Measurements from ENCODE around the gene SLIT3.

Gene SLIT3

DNA sequence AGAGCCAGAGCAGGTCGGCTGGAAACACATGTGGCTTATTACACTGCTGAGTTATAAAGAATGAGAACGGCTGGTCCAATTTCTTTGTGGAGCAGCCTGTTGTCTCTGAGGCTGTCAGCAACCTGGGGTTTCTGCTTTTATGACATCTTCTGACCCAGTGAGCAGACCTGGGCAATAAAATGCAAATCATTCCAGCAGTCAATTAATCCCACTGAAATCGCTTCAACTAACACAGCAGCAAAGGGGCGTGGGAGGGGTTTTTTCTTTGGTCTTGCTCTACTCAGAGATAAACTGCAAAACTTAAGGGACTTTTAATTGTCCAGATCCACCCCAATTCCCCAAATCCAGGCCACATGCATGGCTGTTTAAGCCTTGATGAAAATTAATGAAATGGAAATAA lies 215.7 kb downstream of the SLIT3 start:
- no peak overlapping the region for H3K4me2 ChIP-seq (ENCODE audit: low read length)
- no peaks in the 10 kb centered on the region for H3K36me3 ChIP-seq (ENCODE audit: control insufficient read depth, low read length)
- H3K9me3 ChIP-seq (ENCODE audit: control insufficient read depth, insufficient read depth, low read length): no peaks in the 10 kb centered on the region
- H4K20me1 ChIP-seq (ENCODE audit: control insufficient read depth, insufficient read depth, low read depth, low read length): no peaks in the 10 kb centered on the region
- H3F3A ChIP-seq (ENCODE audit: control insufficient read depth, insufficient read depth): no peaks in the 10 kb centered on the region
- no peaks in the 10 kb centered on the region for H3K27me3 ChIP-seq (ENCODE audit: control insufficient read depth, low read length)
- no peaks in the 10 kb centered on the region for H3K9me2 ChIP-seq (replicated peaks; ENCODE audit: control insufficient read depth, low read length)
- H3K4me1 ChIP-seq (ENCODE audit: control insufficient read depth, low read length): no peaks in the 10 kb centered on the region
- no peak overlapping the region for H3K27ac ChIP-seq (ENCODE audit: low read depth, low read length)
- no peak overlapping the region for H3K4me3 ChIP-seq (ENCODE audit: low read length)
- TF ChIP-seq EZH2phosphoT487 (IDR thresholded peaks at IDR 0.05; ENCODE audit: borderline replicate concordance, low read length): no peak
- TF ChIP-seq, protein P1, sequence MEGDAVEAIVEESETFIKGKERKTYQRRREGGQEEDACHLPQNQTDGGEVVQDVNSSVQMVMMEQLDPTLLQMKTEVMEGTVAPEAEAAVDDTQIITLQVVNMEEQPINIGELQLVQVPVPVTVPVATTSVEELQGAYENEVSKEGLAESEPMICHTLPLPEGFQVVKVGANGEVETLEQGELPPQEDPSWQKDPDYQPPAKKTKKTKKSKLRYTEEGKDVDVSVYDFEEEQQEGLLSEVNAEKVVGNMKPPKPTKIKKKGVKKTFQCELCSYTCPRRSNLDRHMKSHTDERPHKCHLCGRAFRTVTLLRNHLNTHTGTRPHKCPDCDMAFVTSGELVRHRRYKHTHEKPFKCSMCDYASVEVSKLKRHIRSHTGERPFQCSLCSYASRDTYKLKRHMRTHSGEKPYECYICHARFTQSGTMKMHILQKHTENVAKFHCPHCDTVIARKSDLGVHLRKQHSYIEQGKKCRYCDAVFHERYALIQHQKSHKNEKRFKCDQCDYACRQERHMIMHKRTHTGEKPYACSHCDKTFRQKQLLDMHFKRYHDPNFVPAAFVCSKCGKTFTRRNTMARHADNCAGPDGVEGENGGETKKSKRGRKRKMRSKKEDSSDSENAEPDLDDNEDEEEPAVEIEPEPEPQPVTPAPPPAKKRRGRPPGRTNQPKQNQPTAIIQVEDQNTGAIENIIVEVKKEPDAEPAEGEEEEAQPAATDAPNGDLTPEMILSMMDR (IDR thresholded peaks at IDR 0.05; ENCODE audit: low read depth, low read length, poor library complexity, severe bottlenecking): no peak
- no peaks in the 10 kb centered on the region for H3K79me2 ChIP-seq (ENCODE audit: control insufficient read depth, low read length)

DNA sequence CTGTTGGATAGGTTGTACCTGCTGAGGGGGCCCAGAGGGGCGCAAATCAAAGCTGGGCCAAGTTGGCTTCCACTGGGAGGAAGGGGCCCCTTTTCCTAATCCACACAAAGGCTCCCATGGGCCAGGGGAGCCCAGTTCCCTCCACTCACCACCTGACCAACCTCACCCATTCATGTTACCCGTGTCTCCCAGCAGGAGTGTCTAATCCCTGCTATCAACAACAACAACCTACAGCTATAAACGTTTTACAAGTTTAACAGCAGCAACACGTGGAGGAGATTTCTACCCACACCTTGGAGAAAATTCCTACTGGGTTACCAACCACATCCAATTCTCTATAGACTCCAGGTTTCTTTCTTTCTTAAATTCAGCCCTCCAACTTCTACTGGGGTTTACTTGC lies 216.2 kb downstream of the SLIT3 start:
- H3K27me3 ChIP-seq (ENCODE audit: control insufficient read depth, low read length): no peaks in the 10 kb centered on the region
- no peaks in the 10 kb centered on the region for H3K79me2 ChIP-seq (ENCODE audit: control insufficient read depth, low read length)
- H3K27ac ChIP-seq (ENCODE audit: low read depth, low read length): no peak overlapping the region
- H3K9me2 ChIP-seq (replicated peaks; ENCODE audit: control insufficient read depth, low read length): no peaks in the 10 kb centered on the region
- H3K4me3 ChIP-seq (ENCODE audit: low read length): no peak overlapping the region
- no peak overlapping the region for H3K4me2 ChIP-seq (ENCODE audit: low read length)
- H3K9me3 ChIP-seq (ENCODE audit: control insufficient read depth, insufficient read depth, low read length): no peaks in the 10 kb centered on the region
- H3F3A ChIP-seq (ENCODE audit: control insufficient read depth, insufficient read depth): no peaks in the 10 kb centered on the region
- H3K36me3 ChIP-seq (ENCODE audit: control insufficient read depth, low read length): no peaks in the 10 kb centered on the region
- H4K20me1 ChIP-seq (ENCODE audit: control insufficient read depth, insufficient read depth, low read depth, low read length): no peaks in the 10 kb centered on the region
- TF ChIP-seq EZH2phosphoT487 (IDR thresholded peaks at IDR 0.05; ENCODE audit: borderline replicate concordance, low read length): no peak
- TF ChIP-seq, protein P1 (IDR thresholded peaks at IDR 0.05; ENCODE audit: low read depth, low read length, poor library complexity, severe bottlenecking): no peak
- H3K4me1 ChIP-seq (ENCODE audit: control insufficient read depth, low read length): no peaks in the 10 kb centered on the region

DNA sequence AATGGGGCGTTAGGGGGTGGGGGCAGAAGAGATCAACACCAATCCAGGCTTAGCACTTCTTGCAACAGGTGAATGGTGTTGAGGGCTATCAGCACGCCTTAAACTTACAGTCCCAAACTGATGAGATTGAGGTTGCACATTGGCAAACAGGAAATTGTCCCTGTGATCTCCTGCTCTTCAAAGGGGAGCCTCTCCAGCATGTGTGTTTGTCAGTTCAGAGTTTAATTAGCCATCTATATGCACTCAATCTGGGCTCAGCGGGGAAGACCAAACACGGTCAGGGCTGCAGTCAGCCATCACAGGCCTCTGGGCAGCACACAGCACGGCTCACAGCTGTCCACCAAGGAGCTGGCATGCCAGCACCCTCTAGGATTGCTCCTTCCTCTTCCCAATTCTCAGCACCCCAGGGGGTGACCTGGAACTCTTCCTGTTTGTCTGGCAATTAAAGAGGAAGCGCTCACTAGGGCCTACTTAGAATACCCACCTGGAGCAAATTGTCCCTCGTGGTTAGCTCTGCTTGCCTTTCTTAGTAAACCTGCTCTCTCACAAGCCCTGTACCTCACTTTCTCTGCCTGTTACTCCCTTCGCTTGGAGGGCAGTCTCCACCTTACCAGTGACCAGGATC lies 217.4 kb downstream of the SLIT3 start:
- TF ChIP-seq, protein P1 (IDR thresholded peaks at IDR 0.05; ENCODE audit: low read depth, low read length, poor library complexity, severe bottlenecking): no peak
- TF ChIP-seq EZH2phosphoT487 (IDR thresholded peaks at IDR 0.05; ENCODE audit: borderline replicate concordance, low read length): no peak
- H3K4me2 ChIP-seq (ENCODE audit: low read length): no peak overlapping the region

More for the DNA sequence above, 217.4 kb downstream of the SLIT3 start:
- Histone ChIP-seq H3K79me2 (ENCODE audit: control insufficient read depth, low read length) (no peaks in the 10 kb centered on the region), H3K27me3 (ENCODE audit: control insufficient read depth, low read length) (no peaks in the 10 kb centered on the region), H3F3A (ENCODE audit: control insufficient read depth, insufficient read depth) (no peaks in the 10 kb centered on the region), H3K9me3 (ENCODE audit: control insufficient read depth, insufficient read depth, low read length) (no peaks in the 10 kb centered on the region), H3K4me1 (ENCODE audit: control insufficient read depth, low read length) (no peaks in the 10 kb centered on the region), H3K9me2 (replicated peaks; ENCODE audit: control insufficient read depth, low read length) (no peaks in the 10 kb centered on the region), H4K20me1 (ENCODE audit: control insufficient read depth, insufficient read depth, low read depth, low read length) (no peaks in the 10 kb centered on the region), H3K4me3 (ENCODE audit: low read length) (no peak overlapping the region), H3K27ac (ENCODE audit: low read depth, low read length) (no peak overlapping the region), H3K36me3 (ENCODE audit: control insufficient read depth, low read length) (no peaks in the 10 kb centered on the region)

Data from DOHH2 (cell line).